Right lobe of liver (tissue), 4 donors: ENCODE data around the gene PPP1R26.

Source experiments
- CTCF ChIP-seq, 4 donors: fragments of 200-600 bp in 3 of 4; fragments of 450-650 bp in 1 of 4; IDR thresholded peaks; one replicate each; pipeline versions ENCODE4 v1.5.1 to v1.8.0; 2016 to 2022; ENCODE audit warnings: antibody characterized with exemption in 4 of 4, mild to moderate bottlenecking in 2 of 4
- POLR2A ChIP-seq: fragments of 450-650 bp; IDR thresholded peaks from one replicate; pipeline ENCODE4 v1.6.1; 2017; ENCODE audit warnings: antibody characterized with exemption, mild to moderate bottlenecking
- donor health status: DM: no; HTN: no; CAD: no.
- donor health status: DM: no; HTN: no; CAD: no.
- donor health status: DM: no; HTN: yes; CAD: no.

DNA sequence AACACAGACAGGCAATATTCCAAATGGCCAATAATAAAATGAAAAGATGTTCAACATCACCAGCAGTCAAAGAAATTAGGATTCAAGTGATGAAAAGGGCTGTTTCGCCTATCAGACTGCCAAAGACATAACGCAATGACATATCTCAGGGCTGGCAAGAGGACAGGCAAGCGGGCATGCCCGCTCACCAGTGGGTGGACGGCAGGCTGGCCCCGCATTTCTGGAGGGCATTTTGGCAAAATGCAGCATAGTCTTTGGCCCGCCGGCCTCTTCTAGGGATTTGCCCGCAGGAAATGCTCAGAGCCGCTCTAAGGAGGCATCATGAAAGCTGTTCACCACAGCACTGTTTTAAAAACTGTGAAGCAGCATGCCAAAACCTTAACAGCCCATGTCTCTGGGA is 1.4 kb upstream of the PPP1R26 start:
- TF ChIP-seq CTCF (IDR thresholded peaks at IDR 0.05) (no peak), POLR2A (no peak)
